HUES48 (cell line): ENCODE results near the gene CEMIP.

Source experiments
- H3K27ac ChIP-seq: one replicate; pipeline ENCODE4 v1.7.0; 2013; ENCODE audit warnings: low read depth, low read length, inconsistent platforms
- H3K27me3 ChIP-seq: 2 replicates; pipeline ENCODE4 v1.6.1; 2013; ENCODE audit warnings: mild to moderate bottlenecking, low read length; ENCODE audit not compliant: control insufficient read depth, insufficient read depth
- H3K36me3 ChIP-seq: 2 replicates; pipeline ENCODE4 v1.6.1; 2013; ENCODE audit warnings: low read length; ENCODE audit not compliant: control insufficient read depth, insufficient read depth
- H3K4me1 ChIP-seq: 2 replicates; pipeline ENCODE4 v1.6.1; 2013; ENCODE audit warnings: mild to moderate bottlenecking, low read length; ENCODE audit not compliant: control insufficient read depth, insufficient read depth
- H3K4me3 ChIP-seq: 2 replicates; pipeline ENCODE4 v1.5.1; 2013; ENCODE audit warnings: mild to moderate bottlenecking, low read depth, low read length
- H3K9ac ChIP-seq: 2 replicates; pipeline ENCODE4 v1.6.1; 2013; ENCODE audit warnings: mild to moderate bottlenecking, low read depth, low read length, moderate library complexity
- H3K9me3 ChIP-seq: 2 replicates; pipeline ENCODE4 v1.6.1; 2013; ENCODE audit warnings: low read length; ENCODE audit not compliant: control insufficient read depth, insufficient read depth

The CEMIP gene

DNA sequence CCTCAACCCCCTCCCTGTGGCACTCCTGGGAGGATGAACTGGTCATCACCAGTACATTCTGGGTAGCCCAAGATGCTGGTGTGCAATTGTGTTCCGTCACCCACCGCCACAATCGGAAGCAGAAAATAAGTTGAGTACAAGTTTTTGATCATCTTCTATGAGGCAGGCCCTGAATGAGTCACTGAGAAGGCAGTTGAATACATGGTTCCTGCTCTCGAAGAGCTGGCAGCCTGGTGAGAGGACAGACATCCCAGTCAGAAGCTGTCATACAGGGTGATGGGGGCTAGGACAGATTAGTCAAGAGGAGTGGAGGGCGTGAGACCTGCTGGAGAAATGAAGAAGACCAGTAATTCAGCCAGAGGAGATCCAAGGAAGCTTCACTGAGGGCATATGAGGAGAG lies 6.2 kb downstream of the CEMIP start:
- no peak overlapping the region for H3K9ac ChIP-seq
- H3K27me3 ChIP-seq: peaks cover 19% of the 10 kb centered on the region
- H3K4me1 ChIP-seq: no peaks in the 10 kb centered on the region
- no peaks in the 10 kb centered on the region for H3K36me3 ChIP-seq
- H3K9me3 ChIP-seq: no peaks in the 10 kb centered on the region
- H3K27ac ChIP-seq: no peak overlapping the region
- no peak overlapping the region for H3K4me3 ChIP-seq

DNA sequence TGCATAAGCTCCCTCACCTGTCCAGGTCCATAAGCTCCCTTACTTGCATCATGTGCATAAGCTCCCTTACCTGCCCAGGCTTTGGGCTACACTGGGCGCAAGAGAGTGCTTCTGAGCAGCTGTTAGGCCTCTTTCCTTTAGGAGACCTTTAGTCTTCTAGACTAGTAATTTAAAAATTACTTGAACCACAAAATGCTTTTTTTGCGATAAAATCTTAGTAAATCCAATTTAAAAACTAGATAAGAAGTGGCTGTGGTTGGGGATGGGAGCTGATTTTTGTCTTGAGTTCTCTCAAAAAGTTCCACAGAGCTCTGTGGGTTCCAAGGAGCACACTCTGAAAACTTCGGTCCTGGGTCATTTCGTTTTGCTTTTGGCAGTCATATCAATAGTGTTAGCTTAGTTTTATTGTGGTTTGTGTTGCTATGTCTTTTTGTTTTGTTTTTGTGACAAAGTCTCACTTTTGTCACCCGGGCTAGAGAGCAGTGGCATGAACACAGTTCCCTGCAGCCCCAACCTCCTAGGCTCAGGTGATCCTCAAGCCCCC lies 6.7 kb downstream of the CEMIP start:
- Histone ChIP-seq H3K4me3 (no peak overlapping the region), H3K27me3 (peaks cover 13% of the 10 kb centered on the region), H3K4me1 (no peaks in the 10 kb centered on the region), H3K36me3 (no peaks in the 10 kb centered on the region), H3K27ac (no peak overlapping the region), H3K9me3 (no peaks in the 10 kb centered on the region), H3K9ac (no peak overlapping the region)

DNA sequence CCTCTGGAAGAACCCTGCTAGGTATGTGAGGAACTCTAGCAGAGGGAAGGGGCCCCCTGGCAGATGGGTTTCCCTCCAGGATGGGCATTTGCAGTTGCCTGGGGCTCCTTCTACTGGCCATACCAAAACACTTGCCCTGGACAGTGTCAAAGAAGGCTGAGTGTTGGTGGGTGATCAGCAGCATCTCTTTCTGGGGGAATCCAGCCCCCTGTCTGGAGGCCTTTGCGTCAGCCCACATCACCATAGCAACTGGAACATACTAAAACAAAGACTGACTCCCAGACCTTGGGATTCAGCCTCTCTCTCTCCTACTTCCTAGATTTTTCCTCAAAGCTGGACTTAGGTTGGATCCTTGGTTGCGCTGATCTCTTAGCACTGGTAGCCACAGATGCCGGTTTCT lies 8.1 kb downstream of the CEMIP start:
- no peaks in the 10 kb centered on the region for H3K4me1 ChIP-seq
- H3K9me3 ChIP-seq: no peaks in the 10 kb centered on the region
- no peaks in the 10 kb centered on the region for H3K36me3 ChIP-seq
- no peak overlapping the region for H3K9ac ChIP-seq
- H3K4me3 ChIP-seq: no peak overlapping the region
- peaks cover under 1% of the 10 kb centered on the region; the same call in 1 of the 2 replicates for H3K27me3 ChIP-seq
- H3K27ac ChIP-seq: no peak overlapping the region

DNA sequence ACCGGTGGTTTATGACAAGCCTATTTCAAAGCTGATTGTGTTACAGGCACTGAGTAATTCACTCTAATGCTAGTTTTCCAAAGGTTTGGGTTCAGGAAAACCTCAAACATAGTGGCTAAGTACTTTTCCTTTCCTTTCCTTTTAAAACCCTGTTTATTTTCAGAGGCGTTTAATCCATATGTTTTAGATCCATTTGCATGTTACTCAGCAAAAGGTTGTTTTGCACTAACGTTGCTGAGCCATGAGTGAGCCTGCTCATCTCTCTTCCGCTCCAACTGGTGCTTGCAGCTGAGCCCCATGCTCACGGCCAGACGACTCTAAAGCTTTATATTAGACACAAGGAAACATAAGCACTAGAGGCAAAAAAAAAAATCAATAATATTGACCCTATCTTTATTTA lies 9.4 kb downstream of the CEMIP start:
- H3K27me3 ChIP-seq: no peaks in the 10 kb centered on the region
- H3K9me3 ChIP-seq: no peaks in the 10 kb centered on the region
- no peak overlapping the region for H3K9ac ChIP-seq
- H3K36me3 ChIP-seq: no peaks in the 10 kb centered on the region
- H3K4me3 ChIP-seq: no peak overlapping the region
- no peaks in the 10 kb centered on the region for H3K4me1 ChIP-seq
- H3K27ac ChIP-seq: no peak overlapping the region

DNA sequence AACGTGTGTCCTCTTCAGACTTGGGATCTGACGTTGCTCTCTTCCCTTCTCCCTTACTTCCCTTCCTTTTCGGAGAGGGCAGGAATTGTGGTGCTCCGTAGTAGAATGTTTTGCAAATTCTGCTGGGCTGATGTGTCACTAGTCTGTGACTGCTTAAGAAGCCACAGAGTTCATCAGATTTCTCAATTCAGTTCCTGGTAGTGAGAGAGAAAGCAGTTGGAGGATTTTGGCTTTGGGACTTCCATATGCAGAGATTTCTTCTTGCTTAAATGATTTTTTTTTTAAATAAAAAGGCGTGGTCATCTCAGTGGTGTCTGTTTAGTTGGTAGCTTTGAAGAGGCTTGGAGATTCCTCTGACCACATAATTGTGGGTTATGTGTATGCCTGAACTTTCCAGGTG lies 10.1 kb downstream of the CEMIP start:
- H3K36me3 ChIP-seq: no peaks in the 10 kb centered on the region
- H3K27ac ChIP-seq: no peak overlapping the region
- no peaks in the 10 kb centered on the region for H3K4me1 ChIP-seq
- H3K27me3 ChIP-seq: no peaks in the 10 kb centered on the region
- H3K9ac ChIP-seq: no peak overlapping the region
- H3K9me3 ChIP-seq: no peaks in the 10 kb centered on the region
- H3K4me3 ChIP-seq: no peak overlapping the region

DNA sequence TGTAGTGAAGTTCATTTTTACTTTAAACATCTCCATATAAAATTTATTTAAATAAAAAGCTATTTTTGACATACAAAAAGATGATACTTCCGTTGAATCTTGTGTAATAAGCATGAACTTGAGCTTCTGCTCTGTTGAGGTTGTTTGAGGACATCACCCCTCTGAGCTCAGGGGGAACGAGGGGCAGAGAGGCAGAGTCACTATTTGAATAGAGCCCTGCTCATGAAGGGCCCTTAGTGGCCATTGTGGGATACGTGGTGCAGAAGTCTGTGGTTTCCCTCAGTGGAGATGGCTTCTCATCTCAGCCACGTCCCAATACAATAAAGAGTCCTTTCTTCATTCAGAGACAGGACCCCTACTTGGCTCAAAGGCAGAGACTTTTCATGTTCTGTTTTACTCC lies 10.6 kb downstream of the CEMIP start:
- Histone ChIP-seq H3K4me3 (no peak overlapping the region), H3K36me3 (no peaks in the 10 kb centered on the region), H3K9me3 (no peaks in the 10 kb centered on the region), H3K9ac (no peak overlapping the region), H3K27me3 (no peaks in the 10 kb centered on the region), H3K27ac (no peak overlapping the region), H3K4me1 (no peaks in the 10 kb centered on the region)

DNA sequence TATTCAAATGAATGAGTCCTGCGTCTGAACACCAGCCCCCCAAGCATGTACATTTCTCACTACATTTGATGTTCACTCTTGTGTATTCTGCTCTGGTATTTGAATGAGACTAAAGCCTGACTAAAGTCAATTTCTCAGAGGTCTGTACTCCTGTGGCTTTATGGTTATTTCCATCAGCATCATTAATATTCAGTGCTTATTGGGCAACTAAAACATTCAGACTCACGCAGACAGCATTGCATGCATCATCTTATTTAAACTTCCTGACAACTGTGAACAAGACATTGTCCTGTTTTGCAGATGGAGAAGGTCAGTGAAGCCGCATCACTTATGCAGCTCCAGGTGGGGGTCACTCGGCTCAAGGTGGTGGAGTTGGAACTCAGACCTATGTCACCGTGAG lies 11.1 kb downstream of the CEMIP start:
- Histone ChIP-seq H3K4me3 (no peak overlapping the region), H3K4me1 (no peaks in the 10 kb centered on the region), H3K27ac (no peak overlapping the region), H3K9me3 (no peaks in the 10 kb centered on the region), H3K9ac (no peak overlapping the region), H3K27me3 (no peaks in the 10 kb centered on the region), H3K36me3 (no peaks in the 10 kb centered on the region)

DNA sequence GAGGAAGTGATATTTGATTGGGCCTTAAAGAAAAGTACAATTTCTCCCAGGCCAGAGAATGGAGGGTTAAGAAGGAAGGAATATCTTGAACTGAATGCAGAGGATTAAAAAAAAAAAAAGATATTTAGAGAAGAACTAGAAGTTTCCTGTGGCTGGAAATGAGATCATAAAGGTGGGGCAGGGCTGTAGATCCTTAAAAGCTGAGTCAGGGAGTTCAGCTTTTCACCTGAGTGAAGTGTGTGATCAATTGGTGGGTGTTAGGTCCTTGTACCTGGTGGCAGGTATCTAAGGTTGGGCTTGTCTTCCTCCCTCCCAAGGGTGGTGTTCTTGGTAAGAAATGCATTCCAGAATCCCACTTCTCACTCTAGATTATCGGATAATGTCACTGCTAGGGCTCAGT lies 11.8 kb downstream of the CEMIP start:
- Histone ChIP-seq H3K27ac (no peak overlapping the region), H3K4me1 (no peaks in the 10 kb centered on the region), H3K9ac (no peak overlapping the region), H3K27me3 (no peaks in the 10 kb centered on the region), H3K9me3 (no peaks in the 10 kb centered on the region), H3K4me3 (no peak overlapping the region), H3K36me3 (no peaks in the 10 kb centered on the region)

DNA sequence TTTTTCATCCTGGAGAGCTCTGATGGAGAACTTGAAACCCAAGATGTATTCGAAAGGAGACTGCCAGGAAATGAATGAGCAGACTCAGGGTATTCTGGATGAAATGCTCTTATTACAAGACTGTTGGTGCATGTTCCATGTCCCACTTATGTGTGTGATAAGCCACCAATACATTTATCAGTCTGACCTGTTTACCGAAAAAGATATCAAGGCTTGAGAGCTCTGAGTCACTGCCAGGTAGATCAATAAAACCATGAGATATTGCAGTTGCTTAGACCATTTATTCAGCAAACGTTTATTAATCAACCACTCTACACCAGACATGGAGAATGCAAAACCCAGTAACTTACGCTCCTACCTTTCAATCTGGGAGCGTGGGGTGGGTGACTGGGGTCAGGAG lies 17.2 kb downstream of the CEMIP start:
- no peaks in the 10 kb centered on the region for H3K9me3 ChIP-seq
- no peaks in the 10 kb centered on the region for H3K36me3 ChIP-seq

DNA sequence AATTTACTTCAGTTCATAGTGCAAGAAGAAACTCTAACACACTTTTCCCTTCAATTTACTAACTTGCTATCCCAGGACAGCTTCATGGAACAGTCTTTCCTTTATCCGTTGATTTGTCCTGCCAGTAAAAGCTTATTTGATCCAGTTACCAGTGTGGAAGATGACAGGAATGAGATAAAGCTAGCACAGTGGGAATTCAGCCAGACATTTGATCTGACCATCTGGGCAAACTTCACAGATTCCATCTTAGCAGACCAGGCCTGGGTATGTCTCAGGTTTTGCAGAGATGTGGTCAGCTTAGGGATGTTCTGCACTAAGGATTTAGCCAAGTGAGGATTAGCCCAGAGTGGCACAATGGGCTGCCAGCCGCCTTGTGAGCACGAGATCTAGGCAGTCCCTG lies 19.7 kb downstream of the CEMIP start:
- Histone ChIP-seq H3K27ac (no peak overlapping the region), H3K4me3 (no peak overlapping the region), H3K4me1 (no peaks in the 10 kb centered on the region), H3K9me3 (no peaks in the 10 kb centered on the region), H3K36me3 (no peaks in the 10 kb centered on the region), H3K9ac (no peak overlapping the region), H3K27me3 (no peaks in the 10 kb centered on the region)

More for the DNA sequence above, 17.2 kb downstream of the CEMIP start:
- Histone ChIP-seq H3K27me3 (no peaks in the 10 kb centered on the region), H3K4me3 (no peak overlapping the region), H3K27ac (no peak overlapping the region), H3K4me1 (no peaks in the 10 kb centered on the region), H3K9ac (no peak overlapping the region)

DNA sequence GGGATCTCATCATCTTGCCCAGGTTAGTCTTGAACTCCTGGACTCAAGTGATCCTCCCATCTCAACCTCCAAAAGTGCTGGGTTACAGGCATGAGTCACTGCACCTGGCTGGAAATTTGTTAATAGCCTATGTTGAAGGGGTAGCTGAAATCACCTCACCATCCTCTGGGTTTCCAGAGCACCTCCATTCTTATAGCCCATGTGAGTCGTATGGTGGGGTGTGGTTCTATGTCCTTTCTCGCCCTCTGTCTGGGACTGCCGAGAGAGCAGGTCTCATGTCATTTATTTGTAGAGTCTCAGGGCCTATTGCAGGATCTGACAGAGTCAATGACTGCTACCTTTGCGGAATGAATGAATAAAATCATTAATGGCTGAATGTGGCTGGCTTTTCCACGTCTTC lies 20.9 kb downstream of the CEMIP start:
- Histone ChIP-seq H3K27ac (no peak overlapping the region), H3K36me3 (no peaks in the 10 kb centered on the region)

More for the DNA sequence above, 20.9 kb downstream of the CEMIP start:
- Histone ChIP-seq H3K9me3 (no peaks in the 10 kb centered on the region), H3K4me1 (peaks cover 4% of the 10 kb centered on the region), H3K27me3 (0 out of 2 replicates have a peak, but pooled peaks cover 4% of the 10 kb centered on the region), H3K4me3 (no peak overlapping the region), H3K9ac (no peak overlapping the region)
